Stomach (tissue), 9 donors: ENCODE measurements around the gene SLC25A38. TPM values are rescaled to one million over a fixed set of nuclear protein-coding genes. Genes with fewer than 3 reads are reported as not detected.

Source experiments
- DNase-seq, 2 donors: peaks; one replicate each; pipeline versions ENCODE4 v3.0.0 to v3.0.0-alpha.2; 2013 to 2019
- H3K27ac ChIP-seq, 5 donors: fragments of 200-600 bp in 4 of 5; sonication (generic) in 4 of 5; one replicate each; pipeline ENCODE4 v1.5.1; 2013 to 2019; ENCODE audit warnings: mild to moderate bottlenecking in 1 of 5, moderate library complexity in 1 of 5
- H3K27me3 ChIP-seq, 3 donors: fragments of 200-600 bp; sonication (generic); one replicate each; pipeline ENCODE4 v1.5.1; 2017 to 2019; ENCODE audit warnings: mixed run types in 1 of 3
- H3K36me3 ChIP-seq, 4 donors: fragments of 200-600 bp; sonication (generic); 1 replicate in 3 of 4; 2 replicates in 1 of 4; pipeline ENCODE4 v1.5.1; 2016 to 2019
- H3K4me1 ChIP-seq, 4 donors: fragments of 200-600 bp; sonication (generic); one replicate each; pipeline ENCODE4 v1.5.1; 2016 to 2019
- H3K4me3 ChIP-seq, 4 donors: fragments of 200-600 bp; sonication (generic) in 3 of 4; one replicate each; pipeline ENCODE4 v1.5.1; 2016 to 2019; ENCODE audit warnings: mild to moderate bottlenecking in 1 of 4
- H3K9me3 ChIP-seq, 4 donors: fragments of 200-600 bp; sonication (generic); one replicate each; pipeline ENCODE4 v1.5.1; 2016 to 2019
- EP300 ChIP-seq: sonication (generic); formaldehyde crosslinking; IDR thresholded peaks from one replicate; pipeline ENCODE4 v1.6.1; 2017; ENCODE audit warnings: antibody characterized with exemption
- POLR2A ChIP-seq, 4 donors: fragments of 450-650 bp; IDR thresholded peaks; one replicate each; pipeline ENCODE4 v1.6.1; 2016; ENCODE audit warnings: antibody characterized with exemption in 4 of 4, control low read depth in 2 of 4, mild to moderate bottlenecking in 1 of 4, moderate library complexity in 1 of 4
- POLR2AphosphoS5 ChIP-seq, 3 donors: sonication (generic); formaldehyde crosslinking; IDR thresholded peaks; one replicate each; pipeline ENCODE4 v1.6.1; 2016; ENCODE audit warnings: antibody characterized with exemption in 3 of 3
- WGBS, 5 donors: extraction: QIAGEN DNeasy Blood & Tissue Kit in 3 of 5; methylation state at CpG; one replicate each; pipeline versions ENCODE4 v1.1.5 to v1.1.7; 2013 to 2018; 5-methylcytosine and 5-hydroxymethylcytosine counted together
- intact Hi-C: fragments of 100-400 bp; cut with DNase I; formaldehyde crosslinking; loops from one replicate; pipeline ENCODE4 v1.15.1; 2023; ENCODE audit warnings: low total_unique reads
- polyA plus RNA-seq, 3 donors: library from polyadenylated mRNA; stranded (reverse); fragments of 200-250 nt; gene quantifications; one replicate each; pipeline ENCODE4 v1.2.3, GENCODE V29; 2013
- total RNA-seq, 5 donors: library from RNA; depleted of rRNA; stranded (reverse); fragments of >200 nt; gene quantifications; one replicate each; pipeline versions ENCODE4 v1.1.0 to v1.2.3, GENCODE V29; 2014 to 2016
- TF ChIP-seq, protein P1 (sequence below), 7 experiments: fragments of 450-650 bp in 4 of 7; fragments of 200-600 bp in 3 of 7; sonication (generic) in 3 of 7; IDR thresholded peaks; one replicate each; pipeline ENCODE4 v1.5.1; 2016 to 2019; ENCODE audit warnings: antibody characterized with exemption in 7 of 7, control low read depth in 2 of 7, mild to moderate bottlenecking in 1 of 7
- donor health status: healthy with polysubstance abuse.
- donor health status: Bipolar disorder and iron deficiency.
- donor health status: healthy.

The SLC25A38 gene
- total and polyA plus RNA-seq, 8 donors = 14.7 to 119 (median 28.9) TPM

DNA sequence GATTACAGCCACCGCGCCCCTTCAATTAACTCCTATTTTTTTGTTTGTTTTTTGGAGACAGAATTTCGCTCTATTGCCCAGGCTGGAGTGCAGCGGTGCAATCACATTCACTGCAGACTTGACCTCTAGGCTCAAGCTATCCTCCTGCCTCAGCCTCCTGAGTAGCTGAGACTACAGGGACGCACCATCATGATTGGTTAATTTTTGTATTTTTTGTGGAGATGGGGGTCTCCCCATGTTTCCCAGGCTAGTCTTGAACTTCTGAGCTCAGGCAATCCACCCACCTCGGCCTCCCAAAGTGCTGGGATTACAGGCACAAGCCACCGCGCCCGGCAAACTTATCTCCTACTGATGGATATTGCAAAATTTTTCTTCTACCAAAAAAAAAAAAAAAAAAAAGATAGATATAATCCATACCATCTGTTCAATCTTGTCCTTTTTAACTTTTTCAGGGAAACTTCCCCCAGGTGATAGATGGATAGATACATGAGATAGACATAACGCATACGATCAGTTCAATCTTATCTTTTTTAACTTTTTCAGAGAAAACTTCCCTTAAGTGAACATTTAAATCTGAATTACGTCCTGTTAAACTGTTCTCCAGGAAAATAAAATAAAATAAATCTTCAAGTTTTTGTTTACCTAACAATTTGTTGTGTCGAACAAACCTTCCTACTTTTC lies 22.7 kb downstream of the SLC25A38 start:
- intact Hi-C loops = no loop called here
- 71 to 76% (median 74%) methylated on average over 13 of the region's 13 CpGs for WGBS, 5 donors
- H3K36me3 ChIP-seq = peaks cover 16 to 44% (median 35%) of the 10 kb centered on the region in 4 donors
- H3K4me1 ChIP-seq = peaks cover 17 to 38% (median 36%) of the 10 kb centered on the region in 4 donors
- TF ChIP-seq EP300 (no peak), POLR2A (IDR thresholded peaks at IDR 0.05) (no peak), POLR2AphosphoS5 (IDR thresholded peaks at IDR 0.05) (no peak)
- TF ChIP-seq, protein P1, sequence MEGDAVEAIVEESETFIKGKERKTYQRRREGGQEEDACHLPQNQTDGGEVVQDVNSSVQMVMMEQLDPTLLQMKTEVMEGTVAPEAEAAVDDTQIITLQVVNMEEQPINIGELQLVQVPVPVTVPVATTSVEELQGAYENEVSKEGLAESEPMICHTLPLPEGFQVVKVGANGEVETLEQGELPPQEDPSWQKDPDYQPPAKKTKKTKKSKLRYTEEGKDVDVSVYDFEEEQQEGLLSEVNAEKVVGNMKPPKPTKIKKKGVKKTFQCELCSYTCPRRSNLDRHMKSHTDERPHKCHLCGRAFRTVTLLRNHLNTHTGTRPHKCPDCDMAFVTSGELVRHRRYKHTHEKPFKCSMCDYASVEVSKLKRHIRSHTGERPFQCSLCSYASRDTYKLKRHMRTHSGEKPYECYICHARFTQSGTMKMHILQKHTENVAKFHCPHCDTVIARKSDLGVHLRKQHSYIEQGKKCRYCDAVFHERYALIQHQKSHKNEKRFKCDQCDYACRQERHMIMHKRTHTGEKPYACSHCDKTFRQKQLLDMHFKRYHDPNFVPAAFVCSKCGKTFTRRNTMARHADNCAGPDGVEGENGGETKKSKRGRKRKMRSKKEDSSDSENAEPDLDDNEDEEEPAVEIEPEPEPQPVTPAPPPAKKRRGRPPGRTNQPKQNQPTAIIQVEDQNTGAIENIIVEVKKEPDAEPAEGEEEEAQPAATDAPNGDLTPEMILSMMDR (IDR thresholded peaks at IDR 0.05) = no peak
- peak overlapping the region; percentile 77 to 92 (median 91) for H3K27ac ChIP-seq
- no peaks in the 10 kb centered on the region for H3K9me3 ChIP-seq
- no peaks in the 10 kb centered on the region for H3K27me3 ChIP-seq
- DNase-seq = no peak
- H3K4me3 ChIP-seq = peak overlapping the region; percentile 58 to 93 (median 70)

DNA sequence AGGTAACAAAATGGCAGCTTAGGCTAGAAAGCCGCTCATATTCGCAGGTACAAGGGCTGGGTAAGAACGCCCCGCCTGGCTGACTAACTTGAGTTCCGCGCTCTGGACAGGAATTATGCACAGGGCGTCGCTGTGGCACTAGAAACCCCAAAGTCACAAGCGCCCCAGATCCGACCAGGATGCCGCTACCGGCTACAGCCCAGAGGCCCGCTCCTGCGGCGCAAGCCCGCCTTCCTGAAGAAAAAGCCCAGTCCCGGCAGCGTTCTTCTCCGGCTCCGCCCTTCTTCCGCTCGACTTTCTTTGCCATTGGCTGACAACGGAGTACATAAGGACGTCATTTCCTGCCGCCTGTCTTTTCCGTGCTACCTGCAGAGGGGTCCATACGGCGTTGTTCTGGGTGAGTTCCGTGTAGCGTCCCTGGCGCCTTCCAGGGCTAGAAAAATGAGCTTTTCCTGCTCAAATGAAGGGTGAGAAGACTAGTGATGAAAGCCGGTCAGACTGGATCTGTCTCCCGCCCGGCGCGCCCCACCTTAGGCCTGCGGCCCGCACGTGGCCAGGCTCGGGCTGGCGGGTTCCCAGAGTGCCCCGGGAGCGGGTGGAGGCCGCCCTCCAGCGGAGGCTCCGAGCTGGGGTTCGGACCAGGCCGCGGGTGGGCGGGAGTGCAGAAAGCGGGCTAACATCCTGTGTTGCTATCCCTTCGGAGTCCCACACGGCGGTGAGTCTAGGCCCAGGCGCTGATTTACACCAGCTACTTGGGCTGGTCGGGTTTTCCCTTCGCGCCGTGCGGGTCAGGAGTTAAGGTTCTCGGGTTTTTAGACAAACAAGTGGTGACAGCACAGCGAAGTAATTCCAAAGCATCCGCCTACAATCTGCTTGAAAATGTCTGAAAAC lies 23.4 kb downstream of the SLC25A38 start, which contains the start of gene RPSA:
Gene RPSA (plus strand): TSS at position 353 of the 891 bp plus-strand sequence. CDS start 934 bp downstream, outside the sequence.
- peak; percentile 96 to 99 for DNase-seq
- peaks cover 17 to 42% (median 39%) of the 10 kb centered on the region in 4 donors for H3K4me1 ChIP-seq
- peaks cover 23 to 45% (median 38%) of the 10 kb centered on the region in 4 donors for H3K36me3 ChIP-seq
- no peaks in the 10 kb centered on the region for H3K27me3 ChIP-seq
- WGBS, 5 donors = 0 to 1% (median 0%) methylated on average over 52 to 63 of the region's 63 CpGs
- intact Hi-C loops = no loop called here
- peak within 1 kb of the TSS; percentile 58 to 93 (median 70) for H3K4me3 ChIP-seq
- H3K27ac ChIP-seq = peak within 1 kb of the TSS; percentile 77 to 92 (median 91)
- TF ChIP-seq EP300 = no peak
- TF ChIP-seq, protein P1 (IDR thresholded peaks at IDR 0.05) = peak in 3 of 7 experiments; percentile 15 to 35 (median 24)
- peak in 2 of 4 donors; percentile 90 to 93 for TF ChIP-seq POLR2A (IDR thresholded peaks at IDR 0.05)
- peak; percentile 77 to 100 (median 97) for TF ChIP-seq POLR2AphosphoS5 (IDR thresholded peaks at IDR 0.05)
- H3K9me3 ChIP-seq = no peaks in the 10 kb centered on the region

DNA sequence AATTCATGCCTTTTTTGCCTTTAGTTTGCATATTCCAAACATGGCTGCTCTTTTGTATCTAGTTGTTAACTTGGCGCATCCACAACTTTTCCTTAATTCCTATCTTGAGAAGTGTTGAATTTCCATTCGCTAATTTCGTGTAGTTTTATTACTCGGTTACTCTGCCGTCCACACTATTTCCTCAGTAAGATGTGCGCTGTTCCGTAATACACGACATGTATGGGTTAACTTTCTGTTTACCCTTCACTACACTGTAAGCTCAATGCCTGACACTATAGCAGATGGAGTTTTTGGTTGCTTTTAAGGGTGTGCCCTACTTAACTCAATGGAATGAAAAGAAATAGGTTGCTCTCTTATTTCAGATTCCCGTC lies 24.1 kb downstream of the SLC25A38 start:
- Histone ChIP-seq H3K27me3 (no peaks in the 10 kb centered on the region), H3K27ac (peak overlapping the region in 4 of 5 donors; percentile 77 to 92 (median 90)), H3K4me1 (peaks cover 17 to 44% (median 39%) of the 10 kb centered on the region in 4 donors), H3K36me3 (peaks cover 30 to 45% (median 44%) of the 10 kb centered on the region in 4 donors), H3K4me3 (peak overlapping the region; percentile 58 to 93 (median 70)), H3K9me3 (no peaks in the 10 kb centered on the region)
- TF ChIP-seq, protein P1 (IDR thresholded peaks at IDR 0.05) = no peak
- TF ChIP-seq POLR2AphosphoS5 (IDR thresholded peaks at IDR 0.05) = peak in 1 of 3 donors; percentile 9
- 2 to 5% (median 2%) methylated on average over 9 of the region's 9 CpGs for whole genome bisulfite sequencing, 5 donors
- intact Hi-C loops = no loop called here
- peak in 1 of 2 donors; percentile 37 for DNase-seq

DNA sequence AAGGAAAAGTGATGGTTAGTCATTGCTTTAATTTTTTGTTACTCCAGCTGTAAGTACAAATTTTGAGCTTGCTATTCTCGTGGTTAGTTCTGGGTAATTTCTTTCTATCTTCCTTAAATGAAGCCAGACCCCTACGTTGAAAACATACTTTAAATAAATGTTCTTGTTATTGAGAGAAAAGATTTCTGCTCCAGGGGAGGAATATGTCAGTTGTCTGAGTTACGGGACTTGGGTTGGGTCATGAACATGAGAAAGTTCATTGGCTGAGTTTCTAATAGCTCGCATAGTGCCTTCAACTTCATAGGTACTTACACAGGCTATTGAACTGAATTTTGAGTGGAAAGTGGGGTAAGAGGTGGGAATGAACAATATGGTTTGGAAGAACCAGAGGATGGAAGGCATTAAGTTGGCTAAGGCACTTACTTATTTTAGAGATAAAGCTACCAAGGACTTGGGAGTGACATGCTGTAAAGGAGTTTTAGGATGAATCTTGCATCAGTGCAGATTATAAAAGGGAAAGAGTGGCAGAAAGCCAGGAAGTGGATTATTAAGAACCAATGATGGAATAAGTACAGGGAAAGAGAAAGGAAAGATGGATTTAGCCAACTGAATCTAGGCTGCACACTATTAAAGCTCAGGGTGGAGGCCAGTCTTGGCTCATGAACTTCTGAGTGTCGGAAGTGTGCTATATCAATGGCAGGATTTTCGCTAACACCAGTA lies 24.8 kb downstream of the SLC25A38 start:
- H3K36me3 ChIP-seq = peaks cover 37 to 52% (median 51%) of the 10 kb centered on the region in 4 donors
- no peak for TF ChIP-seq EP300
- TF ChIP-seq POLR2AphosphoS5 (IDR thresholded peaks at IDR 0.05) = no peak
- TF ChIP-seq POLR2A (IDR thresholded peaks at IDR 0.05) = no peak
- TF ChIP-seq, protein P1 (IDR thresholded peaks at IDR 0.05) = no peak
- H3K4me3 ChIP-seq = peak overlapping the region; percentile 58 to 93 (median 70)
- no peaks in the 10 kb centered on the region for H3K9me3 ChIP-seq
- H3K4me1 ChIP-seq = peaks cover 17 to 44% (median 39%) of the 10 kb centered on the region in 4 donors
- intact Hi-C loops = no loop called here
- WGBS, 5 donors = 57 to 68% (median 58%) methylated on average over 6 of the region's 6 CpGs
- no peak for DNase-seq
- peak overlapping the region in 4 of 5 donors; percentile 7 to 88 (median 48) for H3K27ac ChIP-seq
- no peaks in the 10 kb centered on the region for H3K27me3 ChIP-seq
